HL-60 (cell line): ENCODE results near the gene RTP5.

ENCODE experiments used
- CTCF ChIP-seq: IDR thresholded peaks from one replicate; pipeline ENCODE4 v1.5.1; 2011; ENCODE audit warnings: low read length, control low read depth, inconsistent platforms; ENCODE audit not compliant: insufficient read depth
- GABPA ChIP-seq: IDR thresholded peaks from 2 replicates; pipeline ENCODE4 v1.6.1; 2012; ENCODE audit warnings: low read depth
- POLR2AphosphoS5 ChIP-seq: IDR thresholded peaks from 2 replicates; pipeline ENCODE4 v1.6.1; 2012; ENCODE audit warnings: low read depth
- SPI1 ChIP-seq: IDR thresholded peaks from 2 replicates; pipeline ENCODE4 v1.6.1; 2012; ENCODE audit warnings: low read depth, mild to moderate bottlenecking, borderline replicate concordance
- TF ChIP-seq, protein P1 (sequence below): IDR thresholded peaks from 2 replicates; pipeline ENCODE4 v1.6.1; 2012; ENCODE audit warnings: low read depth; ENCODE audit not compliant: insufficient replicate concordance

GRCh38 chr2:241842620-241843211, 26.8 kb upstream of the RTP5 start:
- TF ChIP-seq CTCF (no peak), POLR2AphosphoS5 (peak; percentile 17; the same call in 1 of the 2 replicates), GABPA (no peak), SPI1 (no peak)
- TF ChIP-seq, protein P1, sequence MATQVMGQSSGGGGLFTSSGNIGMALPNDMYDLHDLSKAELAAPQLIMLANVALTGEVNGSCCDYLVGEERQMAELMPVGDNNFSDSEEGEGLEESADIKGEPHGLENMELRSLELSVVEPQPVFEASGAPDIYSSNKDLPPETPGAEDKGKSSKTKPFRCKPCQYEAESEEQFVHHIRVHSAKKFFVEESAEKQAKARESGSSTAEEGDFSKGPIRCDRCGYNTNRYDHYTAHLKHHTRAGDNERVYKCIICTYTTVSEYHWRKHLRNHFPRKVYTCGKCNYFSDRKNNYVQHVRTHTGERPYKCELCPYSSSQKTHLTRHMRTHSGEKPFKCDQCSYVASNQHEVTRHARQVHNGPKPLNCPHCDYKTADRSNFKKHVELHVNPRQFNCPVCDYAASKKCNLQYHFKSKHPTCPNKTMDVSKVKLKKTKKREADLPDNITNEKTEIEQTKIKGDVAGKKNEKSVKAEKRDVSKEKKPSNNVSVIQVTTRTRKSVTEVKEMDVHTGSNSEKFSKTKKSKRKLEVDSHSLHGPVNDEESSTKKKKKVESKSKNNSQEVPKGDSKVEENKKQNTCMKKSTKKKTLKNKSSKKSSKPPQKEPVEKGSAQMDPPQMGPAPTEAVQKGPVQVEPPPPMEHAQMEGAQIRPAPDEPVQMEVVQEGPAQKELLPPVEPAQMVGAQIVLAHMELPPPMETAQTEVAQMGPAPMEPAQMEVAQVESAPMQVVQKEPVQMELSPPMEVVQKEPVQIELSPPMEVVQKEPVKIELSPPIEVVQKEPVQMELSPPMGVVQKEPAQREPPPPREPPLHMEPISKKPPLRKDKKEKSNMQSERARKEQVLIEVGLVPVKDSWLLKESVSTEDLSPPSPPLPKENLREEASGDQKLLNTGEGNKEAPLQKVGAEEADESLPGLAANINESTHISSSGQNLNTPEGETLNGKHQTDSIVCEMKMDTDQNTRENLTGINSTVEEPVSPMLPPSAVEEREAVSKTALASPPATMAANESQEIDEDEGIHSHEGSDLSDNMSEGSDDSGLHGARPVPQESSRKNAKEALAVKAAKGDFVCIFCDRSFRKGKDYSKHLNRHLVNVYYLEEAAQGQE = no peak
